T-helper 1 cell treated with Interleukin-12 subunit alpha and Interleukin-12 subunit beta and Interleukin-4 antibody, amounts not matched to agents 30 ng/mL and 1 ng/mL, for 36 hours (primary cell): ENCODE results near the gene CEP135. TPM values are rescaled to one million over a fixed set of nuclear protein-coding genes. Genes with fewer than 3 reads are reported as not detected.

Experiments used
- intact Hi-C: fragments of 100-400 bp; cut with micrococcal nuclease; formaldehyde crosslinking; loops from one replicate; pipeline ENCODE4 v1.15.1; 2024
- total RNA-seq: library from RNA; stranded (reverse); gene quantifications from 2 replicates; pipeline ENCODE4 v1.2.3, GENCODE V29; 2022

CEP135 gene
- total RNA-seq, 1 donor from 2014 or later, result 21.7 TPM

GRCh38 chr4:56003606-56004005, 54.9 kb downstream of the CEP135 start:
- intact Hi-C loops, result no loop called here

- intact Hi-C loops, result no loop called here
Measured at GRCh38 chr4:56004235-56004634, 55.5 kb downstream of the CEP135 start.

GRCh38 chr4:56007154-56007553, 58.4 kb downstream of the CEP135 start:
- intact Hi-C loops, result no loop called here

GRCh38 chr4:56008206-56008605, 59.5 kb downstream of the CEP135 start:
- intact Hi-C loops, result no loop called here

GRCh38 chr4:56026596-56026995, 77.9 kb downstream of the CEP135 start:
- intact Hi-C loops, result no loop called here

- intact Hi-C loops, result no loop called here
Measured at GRCh38 chr4:56028165-56028564, 79.4 kb downstream of the CEP135 start.

- intact Hi-C loops, result no loop called here
Measured at GRCh38 chr4:56038487-56039162, 89.9 kb downstream of the CEP135 start.

GRCh38 chr4:56040842-56041241, 92.1 kb downstream of the CEP135 start:
- intact Hi-C loops, result no loop called here

GRCh38 chr4:56042225-56042624, 93.5 kb downstream of the CEP135 start:
- intact Hi-C loops, result no loop called here

GRCh38 chr4:56048383-56048701, 99.6 kb downstream of the CEP135 start:
- intact Hi-C loops, result loop anchor here (2.0 to 5.0 kb wide), 3 partner anchors 54 to 501 kb away; partner anchors contain the start of gene CLOCK

- intact Hi-C loops, result loop anchor here (1.0 to 5.0 kb wide), 6 partner anchors 25 to 502 kb away; partner anchors contain the start of genes CEP135 and CLOCK
Measured at GRCh38 chr4:56048702-56049431, 100.1 kb downstream of the CEP135 start.

- intact Hi-C loops, result loop anchor here (5.0 kb wide), 1 partner anchor 337 kb away; the partner anchor contains the start of gene AASDH
Measured at GRCh38 chr4:56050625-56051024, 101.9 kb downstream of the CEP135 start.

- intact Hi-C loops, result loop anchor here (5.0 kb wide), 1 partner anchor 336 kb away; the partner anchor contains the start of gene AASDH
Measured at GRCh38 chr4:56051029-56051709, 102.4 kb downstream of the CEP135 start.

GRCh38 chr4:56051710-56052075, 102.9 kb downstream of the CEP135 start:
- intact Hi-C loops, result loop anchor here (5.0 kb wide), 1 partner anchor 336 kb away; the partner anchor contains the start of gene AASDH

- intact Hi-C loops, result loop anchor here (5.0 kb wide), 1 partner anchor 335 kb away; the partner anchor contains the start of gene AASDH
Measured at GRCh38 chr4:56052481-56052880, 103.7 kb downstream of the CEP135 start.

- intact Hi-C loops, result loop anchor here (5.0 kb wide), 1 partner anchor 334 kb away; the partner anchor contains the start of gene AASDH
Measured at GRCh38 chr4:56052966-56053365, 104.2 kb downstream of the CEP135 start.

- intact Hi-C loops, result no loop called here
Measured at GRCh38 chr4:56055027-56055977, 106.6 kb downstream of the CEP135 start.

GRCh38 chr4:56055991-56056390, 107.2 kb downstream of the CEP135 start:
- intact Hi-C loops, result no loop called here

GRCh38 chr4:56058555-56058954, 109.8 kb downstream of the CEP135 start:
- intact Hi-C loops, result no loop called here

- intact Hi-C loops, result no loop called here
Measured at GRCh38 chr4:56060036-56060435, 111.3 kb downstream of the CEP135 start.

GRCh38 chr4:56062106-56062505, 113.4 kb downstream of the CEP135 start:
- intact Hi-C loops, result no loop called here
